GM12865 (cell line): ENCODE measurements around the gene LAP3.

ENCODE experiments used
- DNase-seq: peaks from one replicate; pipeline ENCODE4 v3.0.0; 2010; ENCODE audit warnings: low read depth
- H3K4me3 ChIP-seq: 2 replicates; pipeline ENCODE4 v1.5.1; 2011; ENCODE audit warnings: mild to moderate bottlenecking, low read depth, low read length, control low read depth
- CTCF ChIP-seq: IDR thresholded peaks from 2 replicates; pipeline ENCODE4 v1.5.1; 2011; ENCODE audit warnings: low read length, control low read depth, low read depth, inconsistent platforms; ENCODE audit not compliant: insufficient read depth; ENCODE audit errors: missing control alignments

The LAP3 gene

GRCh38 chr4:17635056-17635455 is 58.1 kb downstream of the LAP3 start:
- TF ChIP-seq CTCF, result no peak
- no peak for DNase-seq
- H3K4me3 ChIP-seq, result no peak overlapping the region

GRCh38 chr4:17636341-17636695 is 59.3 kb downstream of the LAP3 start:
- no peak overlapping the region for H3K4me3 ChIP-seq
- no peak for TF ChIP-seq CTCF
- DNase-seq, result no peak

- TF ChIP-seq CTCF, result peak; percentile 86
- DNase-seq, result peak; percentile 81
- H3K4me3 ChIP-seq, result no peak overlapping the region
These were observed 60.0 kb downstream of the LAP3 start for GRCh38 chr4:17636696-17637622.

GRCh38 chr4:17639136-17639535 is 62.1 kb downstream of the LAP3 start:
- no peak for TF ChIP-seq CTCF
- H3K4me3 ChIP-seq, result no peak overlapping the region
- no peak for DNase-seq

- DNase-seq, result no peak
- no peak overlapping the region for H3K4me3 ChIP-seq
- TF ChIP-seq CTCF, result no peak
These were observed 65.4 kb downstream of the LAP3 start for GRCh38 chr4:17642398-17642783.

GRCh38 chr4:17646693-17647092 is 69.7 kb downstream of the LAP3 start:
- TF ChIP-seq CTCF, result no peak
- H3K4me3 ChIP-seq, result no peak overlapping the region
- no peak for DNase-seq
